HG02642 (cell line): ENCODE data around the gene HSPA12B.

ENCODE experiments used
- ATAC-seq: cut with Tn5 transposase; IDR thresholded peaks from one replicate; pipeline ENCODE4 v1.9.1; 2021; ENCODE audit warnings: mild to moderate bottlenecking; ENCODE audit not compliant: unreplicated experiment, poor library complexity

HSPA12B gene

GRCh38 chr20:3702611-3703391 lies 29.7 kb upstream of the HSPA12B start:
- no peak for ATAC-seq

- no peak for ATAC-seq
These were observed 28.4 kb upstream of the HSPA12B start for GRCh38 chr20:3704087-3704486.

- ATAC-seq, result no peak
These were observed 27.0 kb upstream of the HSPA12B start for GRCh38 chr20:3705491-3705969.

GRCh38 chr20:3705970-3706739 lies 26.3 kb upstream of the HSPA12B start:
- no peak for ATAC-seq

- ATAC-seq, result no peak
These were observed 25.5 kb upstream of the HSPA12B start for GRCh38 chr20:3706774-3707507.

GRCh38 chr20:3707508-3707899 lies 25.0 kb upstream of the HSPA12B start:
- ATAC-seq, result no peak

GRCh38 chr20:3710011-3710466 lies 22.4 kb upstream of the HSPA12B start:
- ATAC-seq, result no peak

GRCh38 chr20:3710703-3711483 lies 21.6 kb upstream of the HSPA12B start:
- no peak for ATAC-seq

GRCh38 chr20:3711484-3711941 lies 21.0 kb upstream of the HSPA12B start:
- ATAC-seq, result no peak

GRCh38 chr20:3712279-3712873 lies 20.1 kb upstream of the HSPA12B start, which contains the start of gene SIGLEC1:
Gene SIGLEC1 (minus strand): TSS chr20:3712600. CDS start chr20:3707128, 5,472 bp downstream.
- ATAC-seq, result no peak

GRCh38 chr20:3714092-3714491 lies 18.4 kb upstream of the HSPA12B start:
- ATAC-seq, result no peak

- no peak for ATAC-seq
These were observed 16.2 kb upstream of the HSPA12B start for GRCh38 chr20:3716195-3716834.

- no peak for ATAC-seq
These were observed 13.4 kb upstream of the HSPA12B start for GRCh38 chr20:3719046-3719445.

- no peak for ATAC-seq
These were observed 12.4 kb upstream of the HSPA12B start for GRCh38 chr20:3720068-3720467.

- no peak for ATAC-seq
These were observed 11.9 kb upstream of the HSPA12B start for GRCh38 chr20:3720626-3721025.

- no peak for ATAC-seq
These were observed 10.6 kb upstream of the HSPA12B start for GRCh38 chr20:3721912-3722311.

- no peak for ATAC-seq
These were observed 9.2 kb upstream of the HSPA12B start for GRCh38 chr20:3723284-3723683.

- ATAC-seq, result no peak
These were observed 8.1 kb upstream of the HSPA12B start for GRCh38 chr20:3724356-3724755.
